Coronary artery (tissue), 2 donors: ENCODE measurements around the gene HTT.
"Not testable (repeated sequence)": the region's sequence is repeated elsewhere in the genome, so short reads cannot be mapped to it uniquely, and the experiment has no call there.

Source experiments
- DNase-seq: peaks from one replicate; pipeline ENCODE4 v3.0.0-alpha.2; 2017; ENCODE audit warnings: low spot score
- H3K27ac ChIP-seq, 2 donors: fragments of 200-600 bp; sonication (generic); one replicate each; pipeline ENCODE4 v1.5.1; 2016 to 2019
- H3K4me3 ChIP-seq: fragments of 200-600 bp; sonication (generic); 2 replicates; pipeline ENCODE4 v1.5.1; 2016; ENCODE audit warnings: mild to moderate bottlenecking, moderate library complexity
- CTCF ChIP-seq: fragments of 200-600 bp; sonication (generic); IDR thresholded peaks from one replicate; pipeline ENCODE4 v1.5.1; 2019; ENCODE audit warnings: antibody characterized with exemption

Gene HTT

GRCh38 chr4:3046623-3047022 is 27.9 kb upstream of the HTT start:
- H3K4me3 ChIP-seq, result no peak overlapping the region
- no peak for TF ChIP-seq CTCF
- no peak overlapping the region for H3K27ac ChIP-seq
- no peak for DNase-seq

- DNase-seq, result peak; percentile 65
- peak overlapping the region; percentile 38 for H3K4me3 ChIP-seq
- no peak overlapping the region for H3K27ac ChIP-seq
These were observed 26.8 kb upstream of the HTT start for GRCh38 chr4:3047464-3048286.

GRCh38 chr4:3051141-3051897 is 23.2 kb upstream of the HTT start:
- DNase-seq, H3K27ac ChIP-seq, H3K4me3 ChIP-seq: not testable (repeated sequence)

More at GRCh38 chr4:3047464-3048286, 26.8 kb upstream of the HTT start:
- TF ChIP-seq CTCF, result peak; percentile 64

- no peak overlapping the region for H3K4me3 ChIP-seq
- no peak overlapping the region for H3K27ac ChIP-seq
- no peak for DNase-seq
- TF ChIP-seq CTCF, result no peak
These were observed 20.2 kb upstream of the HTT start for GRCh38 chr4:3054169-3054759.

- no peak for DNase-seq
- no peak for TF ChIP-seq CTCF
- Histone ChIP-seq H3K27ac (no peak overlapping the region), H3K4me3 (no peak overlapping the region)
These were observed 14.5 kb upstream of the HTT start for GRCh38 chr4:3059943-3060342.

- DNase-seq, result no peak
- Histone ChIP-seq H3K27ac (no peak overlapping the region), H3K4me3 (no peak overlapping the region)
- no peak for TF ChIP-seq CTCF
These were observed 13.5 kb upstream of the HTT start for GRCh38 chr4:3060946-3061345.

- DNase-seq, result no peak
These were observed 12.0 kb upstream of the HTT start for GRCh38 chr4:3062471-3062870.

More at GRCh38 chr4:3062471-3062870, 12.0 kb upstream of the HTT start:
- no peak overlapping the region for H3K27ac ChIP-seq
- no peak for TF ChIP-seq CTCF
- no peak overlapping the region for H3K4me3 ChIP-seq
